Cerebellar nuclear complex (tissue), 1 donor: ENCODE results near the gene CDKL5.

Experiments
- DNase-seq, 2 experiments: peaks; one replicate each; lab custom pipeline; 2025; lab: John Stamatoyannopoulos, UW

CDKL5 gene

DNA sequence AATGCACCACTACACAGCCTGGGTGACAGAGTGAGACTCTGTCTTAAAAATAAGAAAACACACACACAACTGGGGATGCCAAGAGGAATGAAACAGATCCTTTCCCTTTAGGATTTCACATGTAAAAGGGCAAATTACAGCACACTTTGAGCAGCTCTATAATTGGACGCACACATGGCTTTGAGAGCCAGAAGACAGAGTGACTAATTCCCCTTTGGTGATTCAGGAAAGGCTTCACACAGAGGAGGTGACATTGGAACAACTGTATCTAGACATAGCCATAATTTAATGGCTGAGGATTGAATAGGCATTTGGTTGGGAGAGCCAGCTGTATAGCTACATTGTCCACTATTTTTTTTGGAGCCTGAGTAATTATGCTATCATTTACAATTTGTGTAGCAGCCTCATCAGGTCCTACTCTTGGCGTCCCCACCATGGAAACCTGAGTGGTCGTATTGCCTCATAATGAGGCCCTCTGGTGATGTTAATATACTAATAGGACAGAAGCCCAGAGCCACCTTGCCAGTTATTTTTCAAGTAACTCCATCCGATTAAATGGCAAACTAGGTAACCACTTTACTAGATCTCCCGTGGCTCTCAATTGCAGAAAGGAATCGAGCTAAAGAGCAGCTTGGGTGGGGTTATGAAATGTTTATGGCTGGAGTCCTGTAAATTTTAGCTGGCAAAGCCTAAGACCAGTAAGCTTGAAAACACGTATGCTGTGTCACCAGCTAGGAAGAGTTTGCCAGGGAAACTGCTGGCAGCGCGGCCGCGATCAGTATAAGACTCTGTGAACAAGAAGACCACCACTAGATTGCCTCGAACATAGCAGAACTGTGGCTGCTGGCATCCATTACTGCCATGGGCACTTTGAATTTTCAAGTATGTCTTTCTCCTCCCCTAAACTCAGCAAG, 273.6 kb downstream of the CDKL5 start:
- no peak for DNase-seq

GRCh38 chrX:18701621-18702361, 276.4 kb downstream of the CDKL5 start:
- DNase-seq: no peak

DNA sequence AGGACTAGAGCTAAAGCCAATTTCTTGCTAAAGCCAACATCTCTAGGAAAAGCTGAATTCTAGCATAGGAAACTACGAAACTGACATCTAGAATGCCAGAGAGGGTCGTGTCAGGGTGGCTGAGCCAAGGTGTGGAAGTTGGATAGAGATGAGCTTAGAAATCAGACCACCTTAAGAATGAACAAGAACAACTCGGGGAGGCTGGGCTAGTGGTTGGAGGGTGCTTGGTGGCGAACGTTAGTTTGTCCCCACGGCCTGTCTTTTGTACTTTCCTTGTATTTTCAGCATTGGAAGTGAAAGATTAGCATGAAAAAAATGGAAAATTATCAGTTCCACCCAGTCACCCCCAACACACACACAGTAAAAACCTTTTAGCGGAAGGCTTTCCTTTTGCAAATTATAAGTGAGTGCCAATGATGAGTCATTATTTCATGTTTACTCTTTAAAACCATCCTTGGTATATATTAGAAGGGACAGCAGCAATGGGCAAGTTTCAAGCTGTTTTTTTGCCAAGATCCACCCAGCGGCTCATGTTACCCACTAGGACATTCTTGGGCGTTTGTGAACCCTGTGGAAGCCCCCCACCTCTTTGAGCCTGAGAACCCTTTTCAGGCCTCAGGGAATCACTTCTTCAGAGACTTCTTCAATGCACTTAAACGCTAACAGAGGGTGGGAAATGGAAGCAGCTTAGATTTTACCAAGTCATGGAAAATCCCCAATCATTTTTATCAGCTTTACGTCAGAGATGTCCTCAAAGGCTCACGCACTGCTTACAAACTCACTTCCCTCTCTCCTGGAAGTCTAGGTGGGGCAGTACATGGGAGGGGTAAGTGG, 277.2 kb downstream of the CDKL5 start:
- no peak for DNase-seq
